HepG2 (cell line): ENCODE results near the gene MICB. TPM values are rescaled to one million over a fixed set of nuclear protein-coding genes. Genes with fewer than 3 reads are reported as not detected.

Experiments used
- ATAC-seq: fragments of 200-7000 bp; cut with Tn5 transposase; 3 replicates; pipeline ENCODE4 v1.9.1; 2020; ENCODE audit warnings: mild to moderate bottlenecking, moderate library complexity
- BruUV-seq: library from RNA; stranded (reverse); fragments of 400-500 nt; replicated peaks from 2 replicates; lab custom pipeline; 2021; lab: Mats Ljungman, UMichigan
- CTCF ChIA-PET: fragments of 300-600 bp; formaldehyde crosslinking; extraction: SDS; loops from one replicate; lab custom pipeline; 2021; ENCODE audit warnings: low total read pairs, inconsistent platforms, low intra/inter-chr PET ratio; lab: Yijun Ruan, JAX
- POLR2A ChIA-PET: fragments of 350-600 bp; sonication (Branson Sonifier 250); formaldehyde crosslinking; loops from one replicate; lab custom pipeline; 2020; ENCODE audit warnings: antibody characterized with exemption, inconsistent platforms; lab: Yijun Ruan, JAX
- DNase-seq: peaks from one replicate; pipeline ENCODE4 v3.0.0-alpha.2; 2015; ENCODE audit warnings: low spot score
- FAIRE-seq: peaks from 3 replicates; lab custom pipeline; 2011; peaks lifted over from hg19 to GRCh38; lab: Jason Lieb, UNC
- H2AFZ ChIP-seq: one replicate; pipeline ENCODE4 v1.6.1; 2011; ENCODE audit warnings: low read length, inconsistent platforms
- H3K27ac ChIP-seq: fragments of 300-600 bp; 3 replicates; pipeline ENCODE4 v1.8.0; 2011; ENCODE audit warnings: mixed run types, mild to moderate bottlenecking, mixed read lengths, low read length, inconsistent platforms; ENCODE audit not compliant: insufficient read depth; ENCODE audit errors: extremely low read length
- H3K27me3 ChIP-seq, 2 experiments: fragments of 200-600 bp in 1 of 2; 2 replicates in 1 of 2; 3 replicates in 1 of 2; pipeline versions ENCODE4 v1.6.0 to v1.8.0; 2011; ENCODE audit warnings: low read length in 2 of 2, mild to moderate bottlenecking in 2 of 2, moderate library complexity in 2 of 2, inconsistent platforms in 1 of 2; ENCODE audit not compliant: insufficient read depth in 2 of 2, control insufficient read depth in 1 of 2
- H3K36me3 ChIP-seq, 2 experiments: fragments of 200-600 bp in 1 of 2; replicated peaks in 1 of 2; 2 replicates in 1 of 2; 3 replicates in 1 of 2; pipeline versions ENCODE4 v1.5.1 to v1.8.0; 2011; ENCODE audit warnings: low read length in 2 of 2, inconsistent platforms in 1 of 2; ENCODE audit not compliant: insufficient read depth in 2 of 2, control insufficient read depth in 1 of 2
- H3K4me1 ChIP-seq: 2 replicates; pipeline ENCODE4 v1.5.1; 2012; ENCODE audit warnings: low read length, inconsistent platforms; ENCODE audit not compliant: insufficient read depth
- H3K4me2 ChIP-seq: 2 replicates; pipeline ENCODE4 v1.6.0; 2011; ENCODE audit warnings: low read depth, low read length, inconsistent platforms
- H3K4me3 ChIP-seq, 3 experiments: fragments of 200-600 bp in 1 of 3; sonication (generic), shearing (Covaris generic) in 1 of 3; replicated peaks in 1 of 3; 2 replicates each; pipeline ENCODE4 v1.5.1; 2011 to 2016; ENCODE audit warnings: low read length in 3 of 3, inconsistent platforms in 2 of 3, low read depth in 2 of 3, mild to moderate bottlenecking in 2 of 3, control low read depth in 1 of 3, mixed read lengths in 1 of 3; ENCODE audit not compliant: insufficient read depth in 1 of 3
- H3K79me2 ChIP-seq: one replicate; pipeline ENCODE4 v1.6.1; 2011; ENCODE audit warnings: low read length, inconsistent platforms; ENCODE audit not compliant: insufficient read depth
- H3K9ac ChIP-seq: 2 replicates; pipeline ENCODE4 v1.6.0; 2011; ENCODE audit warnings: mild to moderate bottlenecking, low read depth, low read length, inconsistent platforms; ENCODE audit not compliant: insufficient read depth
- H3K9me3 ChIP-seq: 2 replicates; pipeline ENCODE4 v1.5.1; 2012; ENCODE audit warnings: mild to moderate bottlenecking, low read length
- H4K20me1 ChIP-seq: 2 replicates; pipeline ENCODE4 v1.6.0; 2011; ENCODE audit warnings: inconsistent platforms, mild to moderate bottlenecking, low read length, moderate library complexity; ENCODE audit not compliant: insufficient read depth
- BORCS8-MEF2B ChIP-seq: sonication (generic); formaldehyde crosslinking; IDR thresholded peaks from 2 replicates; pipeline ENCODE4 v1.8.0; 2022; ENCODE audit warnings: mild to moderate bottlenecking, missing genetic modification reagents
- DPF2 ChIP-seq: sonication (generic); formaldehyde crosslinking; IDR thresholded peaks from 2 replicates; pipeline ENCODE4 v1.4.0; 2020; ENCODE audit warnings: mild to moderate bottlenecking, low read depth, missing genetic modification reagents, borderline replicate concordance
- FIP1L1 ChIP-seq: fragments of 200-400 bp; formaldehyde crosslinking; IDR thresholded peaks from 2 replicates; pipeline ENCODE4 v1.6.1; 2018; ENCODE audit warnings: low read depth, mild to moderate bottlenecking, low read length, moderate library complexity, borderline replicate concordance; ENCODE audit not compliant: insufficient read depth
- GATAD2A ChIP-seq: IDR thresholded peaks from 2 replicates; pipeline ENCODE4 v1.6.1; 2016
- MLXIP ChIP-seq: sonication (generic); formaldehyde crosslinking; IDR thresholded peaks from 2 replicates; pipeline ENCODE4 v1.9.0; 2021; ENCODE audit warnings: missing genetic modification reagents, borderline replicate concordance
- NCOA1 ChIP-seq: sonication (generic); formaldehyde crosslinking; IDR thresholded peaks from 2 replicates; pipeline ENCODE4 v1.9.0; 2021; ENCODE audit warnings: missing genetic modification reagents
- NFYC ChIP-seq: IDR thresholded peaks from 2 replicates; pipeline ENCODE4 v1.6.1; 2016; ENCODE audit warnings: missing genetic modification reagents, missing compliant biosample characterization
- NONO ChIP-seq, 2 experiments: fragments of 450-650 bp in 1 of 2; sonication (generic) in 1 of 2; formaldehyde crosslinking in 1 of 2; IDR thresholded peaks in 1 of 2; conservative IDR thresholded peaks in 1 of 2; 2 replicates each; pipeline versions ENCODE4 v1.6.1 to v1.8.0; 2017 to 2022; ENCODE audit warnings: mild to moderate bottlenecking in 1 of 2, missing genetic modification reagents in 1 of 2, moderate library complexity in 1 of 2
- PAXIP1 ChIP-seq: sonication (generic); formaldehyde crosslinking; conservative IDR thresholded peaks from 2 replicates; pipeline ENCODE4 v1.4.0; 2020; ENCODE audit warnings: mild to moderate bottlenecking, missing genetic modification reagents, moderate library complexity
- SIN3A ChIP-seq: IDR thresholded peaks from 2 replicates; pipeline ENCODE4 v1.6.1; 2011; ENCODE audit warnings: low read depth, mild to moderate bottlenecking, control low read depth, low read length, borderline replicate concordance
- SMARCC2 ChIP-seq: fragments of 450-650 bp; IDR thresholded peaks from 2 replicates; pipeline ENCODE4 v1.6.1; 2017; ENCODE audit warnings: antibody characterized with exemption, mild to moderate bottlenecking
- TBL1XR1 ChIP-seq: fragments of 150-350 bp; IDR thresholded peaks from 2 replicates; pipeline ENCODE4 v1.6.1; 2014; ENCODE audit warnings: borderline replicate concordance, low read length; ENCODE audit not compliant: partially characterized antibody
- TGIF2 ChIP-seq: IDR thresholded peaks from 2 replicates; pipeline ENCODE4 v1.6.1; 2016; ENCODE audit warnings: control low read depth, missing compliant biosample characterization
- ZNF343 ChIP-seq: sonication (generic); formaldehyde crosslinking; IDR thresholded peaks from 2 replicates; pipeline ENCODE4 v1.4.0; 2020; ENCODE audit warnings: mild to moderate bottlenecking, missing genetic modification reagents
- ZNF354B ChIP-seq: sonication (generic); formaldehyde crosslinking; IDR thresholded peaks from 2 replicates; pipeline ENCODE4 v1.8.0; 2022; ENCODE audit warnings: mild to moderate bottlenecking, missing genetic modification reagents
- ZNF572 ChIP-seq: sonication (generic); formaldehyde crosslinking; IDR thresholded peaks from 2 replicates; pipeline ENCODE4 v1.5.1; 2020; ENCODE audit warnings: mild to moderate bottlenecking, missing genetic modification reagents
- WGBS: methylation state at CpG from one replicate; pipeline ENCODE4 v1.1.6; 2017; ENCODE audit warnings: low lambda C conversion rate; 5-methylcytosine and 5-hydroxymethylcytosine counted together
- in situ Hi-C: cut with HindIII; loops from 2 replicates; pipeline ENCODE4 v1.10.0; 2017; ENCODE audit warnings: low pct_unique_long_range_greater_than_20kb; ENCODE audit not compliant: extremely low pct_ligation_motif_present
- intact Hi-C: fragments of 100-400 bp; cut with micrococcal nuclease; formaldehyde crosslinking; loops from one replicate; pipeline ENCODE4 v1.10.0; 2022; ENCODE audit not compliant: unreplicated experiment
- polyA plus RNA-seq, 8 experiments: library from polyadenylated mRNA; depleted of rRNA in 3 of 8; stranded (reverse) in 7 of 8; unstranded in 1 of 8; fragments of >200 nt; fragmentation: Illumina TruSeq in 4 of 8; extraction: Trizol in 4 of 8; gene quantifications; 2 replicates each; pipeline versions ENCODE4 v1.2.1 to v1.2.3, GENCODE V29; 2011 to 2016; ENCODE audit warnings: low read depth in 4 of 8, missing spikeins in 1 of 8, mixed read lengths in 1 of 8; ENCODE audit not compliant: insufficient read depth in 1 of 8
- total RNA-seq, 5 experiments: library from RNA; depleted of rRNA; stranded (reverse); fragments of >200 nt; fragmentation: Illumina TruSeq; extraction: Trizol; gene quantifications; 2 replicates each; pipeline ENCODE4 v1.2.3, GENCODE V29; 2016; ENCODE audit warnings: low read depth in 1 of 5

MICB gene
- total and polyA plus RNA-seq, 2 of the 13 experiments (the other 11 are each of a cell fraction or from before 2014, with no cell fraction given) = 12.5 to 12.8 TPM

- TF ChIP-seq PAXIP1 (CRISPR knock-in tag) = no peak
- no peak for TF ChIP-seq ZNF354B (CRISPR knock-in tag)
- no peak for TF ChIP-seq FIP1L1
- no peak for TF ChIP-seq BORCS8-MEF2B
- no peak for TF ChIP-seq DPF2
Measured at GRCh38 chr6:31545291-31545690, 47.3 kb downstream of the MICB start (continued).

- peak within 1 kb of the TSS; percentile 74 to 93 (median 76) for H3K4me3 ChIP-seq
- no peaks in the 10 kb centered on the region for H4K20me1 ChIP-seq
- peak within 1 kb of the TSS; percentile 64 for H3K27ac ChIP-seq
- H3K4me2 ChIP-seq = peak within 1 kb of the TSS; percentile 91
- H3K36me3 ChIP-seq = peaks cover 3 to 6% of the 10 kb centered on the region in 2 experiments
- 13% methylated on average over 11 of the region's 11 CpGs for WGBS
- no peaks in the 10 kb centered on the region; a peak in 1 of 5 replicates for H3K27me3 ChIP-seq
- no TSS peak for BruUV-seq
- peaks cover 43% of the 10 kb centered on the region for H3K4me1 ChIP-seq
- DNase-seq = peak; percentile 92
- peak; percentile 68 for FAIRE-seq
- intact Hi-C loops (loop anchor here (1.0 to 10.0 kb wide), 4 partner anchors 36 to 108 kb away; partner anchors contain the start of genes APOM, BAG6 and LTB), in situ Hi-C loops (loop anchor here (5.0 kb wide), 1 partner anchor 51 kb away; no protein-coding TSS in a partner anchor)
- CTCF ChIA-PET = interaction anchor here (1.0 to 3.6 kb wide), 3 partner anchors 34 to 53 kb away, joined by 5 to 84 read pairs (median 10); no protein-coding TSS in a partner anchor
- POLR2A ChIA-PET = interaction anchor here (0.5 to 4.6 kb wide), 8 partner anchors 28 to 288 kb away, joined by 3 to 36 read pairs (median 5); partner anchors contain the start of genes APOM, BAG6 and TNF
- peaks cover 23% of the 10 kb centered on the region for H3K79me2 ChIP-seq
- H3K9ac ChIP-seq = peak within 1 kb of the TSS; percentile 79
- H2AFZ ChIP-seq = peak within 1 kb of the TSS; percentile 81
- no peaks in the 10 kb centered on the region for H3K9me3 ChIP-seq
- ATAC-seq = peak; percentile 84
- TF ChIP-seq NCOA1 (CRISPR knock-in tag) = peak; percentile 77; the same call in 1 of the 2 replicates
- no peak for TF ChIP-seq MLXIP (CRISPR knock-in tag)
- TF ChIP-seq SIN3A = peak; percentile 47; the same call in 1 of the 2 replicates
- TF ChIP-seq GATAD2A (CRISPR knock-in tag) = peak; percentile 56; the same call in 1 of the 2 replicates
- no peak for TF ChIP-seq SMARCC2
- peak; percentile 60 for TF ChIP-seq NFYC
- 0 out of 2 replicates have a peak, but pooled peaks have one; percentile 13 for TF ChIP-seq ZNF343
- TF ChIP-seq NONO (IDR thresholded peaks at IDR 0.05) = no peak
- peak; percentile 88 for TF ChIP-seq NONO (CRISPR knock-in tag; conservative IDR thresholded peaks at IDR 0.05)
- TF ChIP-seq ZNF572 (CRISPR knock-in tag) = peak; percentile 63; the same call in 1 of the 2 replicates
- peak; percentile 24; the same call in 1 of the 2 replicates for TF ChIP-seq TGIF2 (CRISPR knock-in tag)
- TF ChIP-seq TBL1XR1 = peak; percentile 39
Measured at GRCh38 chr6:31546339-31546957, 48.5 kb downstream of the MICB start, which contains the start of gene ATP6V1G2. Gene ATP6V1G2 (minus strand): TSS chr6:31546608. CDS start chr6:31546559, 49 bp downstream.
